Measurements from ENCODE around the gene PEX6. TPM values are rescaled to one million over a fixed set of nuclear protein-coding genes. Genes with fewer than 3 reads are reported as not detected.

The PEX6 gene
- total and polyA plus RNA-seq, 2 of the 13 experiments (the other 11 are each of a cell fraction or from before 2014, with no cell fraction given), result 5.1 to 6.7 TPM

DNA sequence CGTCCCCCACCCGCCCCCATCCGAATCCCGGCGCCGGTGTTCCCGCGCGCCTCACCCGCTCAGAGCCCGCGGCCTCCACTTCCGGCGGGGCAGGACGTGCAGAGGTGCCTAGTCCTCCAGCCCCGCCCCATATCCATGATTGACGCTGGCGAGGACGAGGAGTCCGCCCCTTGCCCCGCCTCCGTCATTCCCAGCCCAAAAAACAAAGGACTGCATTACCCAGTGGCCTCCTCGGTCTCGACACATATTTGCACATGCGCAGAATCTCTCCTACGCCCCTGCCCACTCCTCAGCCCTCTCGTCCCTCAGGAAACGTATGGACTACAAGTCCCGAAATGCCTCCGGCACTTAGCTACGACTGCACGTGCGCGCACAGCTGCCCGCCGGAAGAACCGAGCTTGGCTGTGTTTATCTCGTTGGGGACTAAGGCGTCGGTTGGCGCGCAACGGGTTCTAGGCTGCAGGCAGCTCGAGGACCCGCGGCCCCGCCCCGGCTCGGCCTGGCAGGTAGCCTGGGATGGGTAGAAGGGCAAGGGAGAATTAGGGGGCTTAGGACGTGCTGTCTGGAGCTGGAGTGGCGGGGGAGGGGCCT is 35.0 kb upstream of the PEX6 start, which contains the start of the genes KLHDC3 and MEA1 (continued):
- TF ChIP-seq TBL1XR1 (IDR thresholded peaks at IDR 0.05; ENCODE audit: borderline replicate concordance, low read length, partially characterized antibody), result no peak
- TF ChIP-seq, protein P1, sequence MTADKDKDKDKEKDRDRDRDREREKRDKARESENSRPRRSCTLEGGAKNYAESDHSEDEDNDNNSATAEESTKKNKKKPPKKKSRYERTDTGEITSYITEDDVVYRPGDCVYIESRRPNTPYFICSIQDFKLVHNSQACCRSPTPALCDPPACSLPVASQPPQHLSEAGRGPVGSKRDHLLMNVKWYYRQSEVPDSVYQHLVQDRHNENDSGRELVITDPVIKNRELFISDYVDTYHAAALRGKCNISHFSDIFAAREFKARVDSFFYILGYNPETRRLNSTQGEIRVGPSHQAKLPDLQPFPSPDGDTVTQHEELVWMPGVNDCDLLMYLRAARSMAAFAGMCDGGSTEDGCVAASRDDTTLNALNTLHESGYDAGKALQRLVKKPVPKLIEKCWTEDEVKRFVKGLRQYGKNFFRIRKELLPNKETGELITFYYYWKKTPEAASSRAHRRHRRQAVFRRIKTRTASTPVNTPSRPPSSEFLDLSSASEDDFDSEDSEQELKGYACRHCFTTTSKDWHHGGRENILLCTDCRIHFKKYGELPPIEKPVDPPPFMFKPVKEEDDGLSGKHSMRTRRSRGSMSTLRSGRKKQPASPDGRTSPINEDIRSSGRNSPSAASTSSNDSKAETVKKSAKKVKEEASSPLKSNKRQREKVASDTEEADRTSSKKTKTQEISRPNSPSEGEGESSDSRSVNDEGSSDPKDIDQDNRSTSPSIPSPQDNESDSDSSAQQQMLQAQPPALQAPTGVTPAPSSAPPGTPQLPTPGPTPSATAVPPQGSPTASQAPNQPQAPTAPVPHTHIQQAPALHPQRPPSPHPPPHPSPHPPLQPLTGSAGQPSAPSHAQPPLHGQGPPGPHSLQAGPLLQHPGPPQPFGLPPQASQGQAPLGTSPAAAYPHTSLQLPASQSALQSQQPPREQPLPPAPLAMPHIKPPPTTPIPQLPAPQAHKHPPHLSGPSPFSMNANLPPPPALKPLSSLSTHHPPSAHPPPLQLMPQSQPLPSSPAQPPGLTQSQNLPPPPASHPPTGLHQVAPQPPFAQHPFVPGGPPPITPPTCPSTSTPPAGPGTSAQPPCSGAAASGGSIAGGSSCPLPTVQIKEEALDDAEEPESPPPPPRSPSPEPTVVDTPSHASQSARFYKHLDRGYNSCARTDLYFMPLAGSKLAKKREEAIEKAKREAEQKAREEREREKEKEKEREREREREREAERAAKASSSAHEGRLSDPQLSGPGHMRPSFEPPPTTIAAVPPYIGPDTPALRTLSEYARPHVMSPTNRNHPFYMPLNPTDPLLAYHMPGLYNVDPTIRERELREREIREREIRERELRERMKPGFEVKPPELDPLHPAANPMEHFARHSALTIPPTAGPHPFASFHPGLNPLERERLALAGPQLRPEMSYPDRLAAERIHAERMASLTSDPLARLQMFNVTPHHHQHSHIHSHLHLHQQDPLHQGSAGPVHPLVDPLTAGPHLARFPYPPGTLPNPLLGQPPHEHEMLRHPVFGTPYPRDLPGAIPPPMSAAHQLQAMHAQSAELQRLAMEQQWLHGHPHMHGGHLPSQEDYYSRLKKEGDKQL (CRISPR knock-in tag; IDR thresholded peaks at IDR 0.05; ENCODE audit: low read depth), result no peak
- peak; percentile 69; the same call in 1 of the 2 replicates for TF ChIP-seq MXD4 (CRISPR knock-in tag; IDR thresholded peaks at IDR 0.05)
- TF ChIP-seq PAF1 (CRISPR knock-in tag; IDR thresholded peaks at IDR 0.05), result no peak
- TF ChIP-seq YEATS2 (CRISPR knock-in tag; IDR thresholded peaks at IDR 0.05; ENCODE audit: borderline replicate concordance), result peak; percentile 85
- no peak for TF ChIP-seq ZSCAN20 (CRISPR knock-in tag; IDR thresholded peaks at IDR 0.05; ENCODE audit: borderline replicate concordance)
- no peak for TF ChIP-seq ZNF569 (CRISPR knock-in tag; IDR thresholded peaks at IDR 0.05; ENCODE audit: borderline replicate concordance)
- peak; percentile 40; the same call in 1 of the 2 replicates for TF ChIP-seq HHEX (CRISPR knock-in tag; IDR thresholded peaks at IDR 0.05)
- no peak; the same call in 1 of the 2 replicates for TF ChIP-seq ZNF280B (CRISPR knock-in tag; IDR thresholded peaks at IDR 0.05; ENCODE audit: borderline replicate concordance)
- TF ChIP-seq HNRNPLL (IDR thresholded peaks at IDR 0.05; ENCODE audit: low read depth, low read length, poor library complexity, severe bottlenecking), result peak; percentile 69
- TF ChIP-seq, protein P2, sequence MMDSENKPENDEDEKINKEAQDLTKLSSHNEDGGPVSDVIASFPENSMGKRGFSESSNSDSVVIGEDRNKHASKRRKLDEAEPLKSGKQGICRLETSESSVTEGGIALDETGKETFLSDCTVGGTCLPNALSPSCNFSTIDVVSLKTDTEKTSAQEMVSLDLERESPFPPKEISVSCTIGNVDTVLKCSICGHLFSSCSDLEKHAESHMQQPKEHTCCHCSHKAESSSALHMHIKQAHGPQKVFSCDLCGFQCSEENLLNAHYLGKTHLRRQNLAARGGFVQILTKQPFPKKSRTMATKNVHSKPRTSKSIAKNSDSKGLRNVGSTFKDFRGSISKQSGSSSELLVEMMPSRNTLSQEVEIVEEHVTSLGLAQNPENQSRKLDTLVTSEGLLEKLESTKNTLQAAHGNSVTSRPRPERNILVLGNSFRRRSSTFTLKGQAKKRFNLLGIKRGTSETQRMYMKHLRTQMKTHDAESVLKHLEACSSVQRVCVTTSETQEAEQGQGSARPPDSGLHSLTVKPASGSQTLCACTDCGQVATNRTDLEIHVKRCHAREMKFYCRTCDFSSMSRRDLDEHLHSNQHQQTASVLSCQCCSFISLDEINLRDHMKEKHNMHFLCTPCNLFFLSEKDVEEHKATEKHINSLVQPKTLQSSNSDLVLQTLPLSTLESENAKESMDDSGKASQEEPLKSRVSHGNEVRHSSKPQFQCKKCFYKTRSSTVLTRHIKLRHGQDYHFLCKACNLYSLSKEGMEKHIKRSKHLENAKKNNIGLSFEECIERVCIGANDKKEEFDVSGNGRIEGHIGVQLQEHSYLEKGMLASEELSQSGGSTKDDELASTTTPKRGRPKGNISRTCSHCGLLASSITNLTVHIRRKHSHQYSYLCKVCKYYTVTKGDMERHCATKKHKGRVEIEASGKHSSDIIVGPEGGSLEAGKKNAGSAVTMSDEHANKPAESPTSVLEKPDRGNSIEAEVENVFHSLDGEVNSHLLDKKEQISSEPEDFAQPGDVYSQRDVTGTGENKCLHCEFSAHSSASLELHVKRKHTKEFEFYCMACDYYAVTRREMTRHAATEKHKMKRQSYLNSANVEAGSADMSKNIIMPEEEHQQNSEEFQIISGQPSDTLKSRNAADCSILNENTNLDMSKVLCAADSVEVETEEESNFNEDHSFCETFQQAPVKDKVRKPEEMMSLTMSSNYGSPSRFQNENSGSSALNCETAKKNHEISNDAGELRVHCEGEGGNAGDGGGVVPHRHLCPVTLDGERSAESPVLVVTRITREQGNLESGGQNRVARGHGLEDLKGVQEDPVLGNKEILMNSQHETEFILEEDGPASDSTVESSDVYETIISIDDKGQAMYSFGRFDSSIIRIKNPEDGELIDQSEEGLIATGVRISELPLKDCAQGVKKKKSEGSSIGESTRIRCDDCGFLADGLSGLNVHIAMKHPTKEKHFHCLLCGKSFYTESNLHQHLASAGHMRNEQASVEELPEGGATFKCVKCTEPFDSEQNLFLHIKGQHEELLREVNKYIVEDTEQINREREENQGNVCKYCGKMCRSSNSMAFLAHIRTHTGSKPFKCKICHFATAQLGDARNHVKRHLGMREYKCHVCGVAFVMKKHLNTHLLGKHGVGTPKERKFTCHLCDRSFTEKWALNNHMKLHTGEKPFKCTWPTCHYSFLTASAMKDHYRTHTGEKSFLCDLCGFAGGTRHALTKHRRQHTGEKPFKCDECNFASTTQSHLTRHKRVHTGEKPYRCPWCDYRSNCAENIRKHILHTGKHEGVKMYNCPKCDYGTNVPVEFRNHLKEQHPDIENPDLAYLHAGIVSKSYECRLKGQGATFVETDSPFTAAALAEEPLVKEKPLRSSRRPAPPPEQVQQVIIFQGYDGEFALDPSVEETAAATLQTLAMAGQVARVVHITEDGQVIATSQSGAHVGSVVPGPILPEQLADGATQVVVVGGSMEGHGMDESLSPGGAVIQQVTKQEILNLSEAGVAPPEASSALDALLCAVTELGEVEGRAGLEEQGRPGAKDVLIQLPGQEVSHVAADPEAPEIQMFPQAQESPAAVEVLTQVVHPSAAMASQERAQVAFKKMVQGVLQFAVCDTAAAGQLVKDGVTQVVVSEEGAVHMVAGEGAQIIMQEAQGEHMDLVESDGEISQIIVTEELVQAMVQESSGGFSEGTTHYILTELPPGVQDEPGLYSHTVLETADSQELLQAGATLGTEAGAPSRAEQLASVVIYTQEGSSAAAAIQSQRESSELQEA (CRISPR knock-in tag; IDR thresholded peaks at IDR 0.05; ENCODE audit: not compliant biosample characterization), result no peak
- no peak for TF ChIP-seq FOXP1 (IDR thresholded peaks at IDR 0.05)
- TF ChIP-seq FOXP1 (CRISPR knock-in tag; IDR thresholded peaks at IDR 0.05), result peak; percentile 63; the same call in 1 of the 2 replicates
- no peak for TF ChIP-seq ZNF138 (CRISPR knock-in tag; IDR thresholded peaks at IDR 0.05; ENCODE audit: low read depth)
- TF ChIP-seq ZNF7 (CRISPR knock-in tag; IDR thresholded peaks at IDR 0.05), result no peak

All from HepG2 (cell line).